ENCODE results near the gene ZBTB42.
"Not testable (repeated sequence)": the region's sequence is repeated elsewhere in the genome, so short reads cannot be mapped to it uniquely, and the experiment has no call there.

The ZBTB42 gene

DNA sequence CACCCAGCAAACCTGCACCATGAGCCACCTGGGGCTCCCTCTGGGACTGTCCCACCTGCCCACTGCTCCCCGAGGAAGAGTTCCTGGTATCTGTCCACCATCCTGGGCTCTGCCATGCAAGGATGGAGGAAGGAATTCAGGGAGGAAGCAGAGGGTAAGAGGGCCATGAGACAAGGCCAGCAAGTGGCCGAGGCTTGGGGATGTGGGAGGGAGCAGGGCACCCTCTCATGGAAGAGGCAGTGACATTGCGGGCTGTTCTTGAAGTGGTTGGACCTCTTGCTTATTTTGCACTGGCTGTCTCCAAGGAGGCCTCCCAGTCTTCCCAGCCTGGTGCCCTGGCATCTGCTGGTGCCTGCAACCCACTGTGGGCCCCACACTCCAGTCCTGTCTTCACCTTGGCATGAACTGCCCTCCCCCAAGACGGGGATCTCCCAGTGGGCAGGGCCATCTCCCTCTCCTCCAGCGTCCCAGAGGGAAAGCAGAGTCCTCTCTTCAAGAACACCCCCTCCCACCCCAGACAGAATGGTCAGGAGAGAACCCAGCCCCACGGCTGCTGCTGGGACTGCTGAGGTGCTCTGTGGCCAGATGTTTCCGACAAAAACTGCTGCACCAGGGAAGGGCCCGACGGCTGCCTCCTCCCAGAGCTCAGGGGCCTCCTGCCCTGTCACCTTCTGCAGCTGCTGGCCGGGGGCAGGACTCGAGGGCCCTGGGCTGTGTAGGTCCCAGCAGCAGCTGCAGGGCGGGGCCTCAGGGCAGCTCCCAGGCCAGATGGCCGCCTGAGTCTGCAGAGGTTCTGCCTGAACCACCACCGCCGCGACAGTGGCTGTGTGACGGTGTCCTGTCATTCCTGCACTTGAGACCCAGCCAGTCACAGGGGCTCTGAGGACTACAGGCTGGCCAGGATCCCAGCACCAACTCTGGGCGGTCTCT, 3.5 kb upstream of the ZBTB42 start:
- DNase-seq, result peak; percentile 40

- DNase-seq, result no peak
Measured at GRCh38 chr14:104798300-104799243, 2.3 kb upstream of the ZBTB42 start.

- no peak for DNase-seq
Measured at GRCh38 chr14:104799244-104800014, 1.5 kb upstream of the ZBTB42 start.

- DNase-seq, result no peak
Measured at GRCh38 chr14:104800015-104800770, 708 bp upstream of the ZBTB42 start.

- no peak for DNase-seq
Measured at GRCh38 chr14:104801520-104802393, 856 bp downstream of the ZBTB42 start.

GRCh38 chr14:104802394-104803184, 1.7 kb downstream of the ZBTB42 start:
- DNase-seq, result no peak

- no peak for DNase-seq
Measured at GRCh38 chr14:104803280-104803911, 2.5 kb downstream of the ZBTB42 start.

GRCh38 chr14:104803912-104804410, 3.1 kb downstream of the ZBTB42 start:
- DNase-seq, result no peak

DNA sequence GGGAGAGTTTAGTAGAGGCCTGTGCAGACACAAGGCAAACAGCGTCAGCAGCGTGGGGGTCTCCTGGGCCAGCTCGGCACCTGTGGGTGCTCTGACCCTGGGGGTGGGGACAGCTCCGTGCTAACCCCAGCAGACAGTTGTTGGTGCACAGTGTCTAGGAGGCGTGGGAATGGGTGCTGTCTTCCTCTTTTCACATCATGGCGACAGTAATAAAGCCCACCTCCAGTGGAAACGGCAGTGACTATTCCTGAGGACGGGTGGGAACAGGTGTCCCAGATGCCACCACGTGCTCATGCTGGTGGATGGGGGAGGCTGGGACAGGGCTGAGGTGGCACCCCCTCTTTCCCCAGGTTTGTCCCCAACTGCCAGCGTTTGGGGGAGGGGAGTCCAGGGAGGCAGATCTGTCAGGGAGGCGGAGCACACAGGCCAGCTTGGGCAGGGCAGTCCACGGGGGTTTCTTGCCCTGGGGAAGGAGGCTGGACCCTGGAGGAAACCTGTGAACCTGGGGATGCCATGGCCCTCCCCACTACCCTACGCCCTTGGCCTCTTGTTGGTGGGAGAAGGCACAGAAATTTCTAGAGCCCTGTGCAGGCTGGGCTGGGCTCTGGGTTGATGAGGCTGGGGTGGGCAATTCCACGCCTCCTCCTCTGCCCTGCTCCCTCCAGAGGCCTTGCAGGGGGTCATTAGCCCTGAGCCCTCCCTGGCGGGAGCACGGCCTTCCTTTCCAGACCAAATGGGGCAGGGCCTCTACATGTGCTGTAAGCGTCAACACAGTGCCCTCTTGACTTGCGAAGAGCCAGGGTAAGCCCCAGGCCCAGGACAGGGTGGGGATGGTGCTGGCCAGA, 3.8 kb downstream of the ZBTB42 start:
- DNase-seq, result no peak

DNA sequence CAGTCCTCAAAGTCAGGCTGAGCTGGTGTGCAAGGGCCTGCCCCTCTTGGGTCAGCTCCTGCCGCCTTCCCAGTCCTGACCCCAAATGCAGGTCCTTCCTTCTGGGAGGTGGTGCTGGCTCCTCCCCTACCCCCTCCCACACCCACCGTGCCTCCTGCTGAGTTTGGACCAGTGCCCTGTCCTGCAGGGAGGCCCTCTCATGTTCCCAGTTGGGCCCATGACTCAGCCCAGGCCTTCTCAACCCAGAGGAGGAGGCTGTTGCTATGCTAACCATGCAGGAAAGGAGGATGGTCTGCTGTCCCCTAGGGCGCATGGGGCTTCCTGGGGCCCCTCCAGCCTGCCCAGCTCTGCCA, 4.4 kb downstream of the ZBTB42 start:
- DNase-seq, result no peak

- no peak for DNase-seq
Measured at GRCh38 chr14:104805941-104806624, 5.2 kb downstream of the ZBTB42 start.

GRCh38 chr14:104806625-104807465, 5.9 kb downstream of the ZBTB42 start:
- DNase-seq, result no peak

GRCh38 chr14:104808456-104808855, 7.6 kb downstream of the ZBTB42 start:
- DNase-seq, result no peak

DNA sequence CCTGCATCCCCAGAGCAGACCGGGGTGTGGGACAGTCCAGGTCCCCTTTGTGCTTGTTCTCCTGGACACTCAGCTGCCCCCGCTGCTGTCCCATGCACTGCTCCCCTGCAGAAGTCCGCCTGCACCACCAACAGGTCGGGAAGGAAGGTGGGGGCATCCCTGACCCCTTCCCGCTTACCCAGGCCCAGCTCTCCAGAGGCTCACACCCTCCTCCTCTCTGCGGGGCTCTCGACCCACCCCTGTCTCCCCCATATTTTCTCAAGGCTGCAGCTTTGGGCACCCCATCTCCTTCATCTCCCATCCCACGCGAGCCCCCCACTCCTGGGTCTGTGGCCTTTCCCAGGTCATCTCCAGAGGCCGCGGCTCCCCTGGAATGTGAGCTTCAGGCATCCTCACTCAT, 9.4 kb downstream of the ZBTB42 start:
- no peak for DNase-seq

DNA sequence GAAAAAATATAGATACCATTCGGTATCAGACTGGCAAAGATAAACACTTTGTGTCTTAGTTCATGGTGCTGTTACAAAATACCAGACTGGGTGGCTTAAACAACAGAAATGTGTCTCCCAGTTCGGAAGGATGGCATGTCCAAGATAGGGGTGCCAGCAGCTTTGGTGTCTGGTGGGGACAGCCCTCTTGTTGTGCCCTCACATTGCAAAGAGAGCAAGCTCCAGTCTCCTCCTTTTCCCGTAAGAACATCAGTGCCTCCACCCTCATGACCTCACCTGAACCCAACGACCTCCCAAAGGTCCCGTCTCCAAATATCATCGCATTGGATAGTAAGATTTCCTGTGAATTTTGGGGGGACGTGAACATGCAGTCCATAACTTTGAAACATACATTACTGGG, 12.4 kb downstream of the ZBTB42 start:
- DNase-seq, result no peak

GRCh38 chr14:104814701-104815100, 13.8 kb downstream of the ZBTB42 start:
- not testable (repeated sequence) for DNase-seq

- DNase-seq, result no peak
Measured at GRCh38 chr14:104816616-104816884, 15.6 kb downstream of the ZBTB42 start.

Measured in NCI-H524 treated with DMSO at 0.1 percent for 48 hours (cell line).